GM12892 (cell line): ENCODE data around the gene PHKG2.

Experiments used
- POLR2A ChIP-seq: IDR thresholded peaks from 2 replicates; pipeline ENCODE4 v1.6.1; 2011; ENCODE audit warnings: low read depth, low read length, control low read depth
- POLR2AphosphoS5 ChIP-seq: IDR thresholded peaks from 2 replicates; pipeline ENCODE4 v1.6.1; 2011; ENCODE audit warnings: low read depth, low read length, control low read depth
- TAF1 ChIP-seq: IDR thresholded peaks from 2 replicates; pipeline ENCODE4 v1.6.1; 2011; ENCODE audit warnings: low read depth, mild to moderate bottlenecking, control low read depth, low read length, borderline replicate concordance

DNA sequence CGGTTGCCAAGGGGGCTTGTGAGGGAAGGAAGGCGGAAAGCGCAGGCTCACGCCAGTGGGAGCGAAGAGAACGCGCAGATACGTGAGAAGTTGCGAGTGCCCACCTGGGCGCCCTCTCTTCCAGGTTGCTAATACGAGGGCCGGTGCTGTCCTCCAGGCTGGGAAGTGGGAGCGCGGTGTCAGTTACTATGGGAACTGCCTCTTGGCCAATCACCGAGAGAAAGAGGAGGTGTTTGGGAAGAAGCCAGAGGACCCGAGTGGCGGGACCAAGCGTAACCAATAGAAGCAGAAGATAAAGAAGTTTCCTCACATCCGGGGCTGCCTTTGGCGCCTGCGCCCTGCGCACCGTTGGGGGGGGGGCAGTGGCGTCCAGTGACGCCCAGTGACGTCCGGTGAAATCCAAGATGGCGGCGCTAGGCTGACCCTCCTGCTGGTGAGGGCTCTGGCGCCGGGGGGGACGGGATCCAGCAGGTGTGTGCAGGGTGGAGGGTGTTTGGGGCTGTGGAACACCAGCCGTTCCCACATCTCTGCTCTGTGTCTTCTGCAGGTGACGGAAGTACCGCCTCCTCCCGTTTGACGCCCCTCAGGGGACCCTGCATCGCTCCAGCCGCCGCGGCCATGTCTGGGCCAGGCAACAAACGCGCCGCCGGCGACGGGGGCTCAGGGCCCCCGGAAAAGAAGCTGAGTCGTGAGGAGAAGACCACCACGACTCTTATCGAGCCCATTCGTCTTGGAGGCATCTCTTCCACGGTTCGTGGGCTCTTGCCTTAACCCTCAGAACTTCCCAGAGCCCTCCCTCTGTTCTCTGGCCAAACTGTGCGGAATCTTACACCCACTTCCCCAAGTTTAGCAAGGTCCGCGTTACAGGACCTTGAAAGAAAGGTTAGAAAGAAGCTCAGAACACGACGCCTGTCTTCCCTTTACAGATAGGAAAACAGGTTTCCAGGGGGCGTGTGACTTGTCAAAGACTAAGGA lies 14.0 kb downstream of the PHKG2 start, which contains the start of the genes CFAP119 and RNF40:
- TF ChIP-seq POLR2AphosphoS5 (peak; percentile 77), TAF1 (peak; percentile 77), POLR2A (peak; percentile 88)
